ENCODE results near the gene CGN. TPM values are rescaled to one million over a fixed set of nuclear protein-coding genes. Genes with fewer than 3 reads are reported as not detected.

CGN gene, protein sequence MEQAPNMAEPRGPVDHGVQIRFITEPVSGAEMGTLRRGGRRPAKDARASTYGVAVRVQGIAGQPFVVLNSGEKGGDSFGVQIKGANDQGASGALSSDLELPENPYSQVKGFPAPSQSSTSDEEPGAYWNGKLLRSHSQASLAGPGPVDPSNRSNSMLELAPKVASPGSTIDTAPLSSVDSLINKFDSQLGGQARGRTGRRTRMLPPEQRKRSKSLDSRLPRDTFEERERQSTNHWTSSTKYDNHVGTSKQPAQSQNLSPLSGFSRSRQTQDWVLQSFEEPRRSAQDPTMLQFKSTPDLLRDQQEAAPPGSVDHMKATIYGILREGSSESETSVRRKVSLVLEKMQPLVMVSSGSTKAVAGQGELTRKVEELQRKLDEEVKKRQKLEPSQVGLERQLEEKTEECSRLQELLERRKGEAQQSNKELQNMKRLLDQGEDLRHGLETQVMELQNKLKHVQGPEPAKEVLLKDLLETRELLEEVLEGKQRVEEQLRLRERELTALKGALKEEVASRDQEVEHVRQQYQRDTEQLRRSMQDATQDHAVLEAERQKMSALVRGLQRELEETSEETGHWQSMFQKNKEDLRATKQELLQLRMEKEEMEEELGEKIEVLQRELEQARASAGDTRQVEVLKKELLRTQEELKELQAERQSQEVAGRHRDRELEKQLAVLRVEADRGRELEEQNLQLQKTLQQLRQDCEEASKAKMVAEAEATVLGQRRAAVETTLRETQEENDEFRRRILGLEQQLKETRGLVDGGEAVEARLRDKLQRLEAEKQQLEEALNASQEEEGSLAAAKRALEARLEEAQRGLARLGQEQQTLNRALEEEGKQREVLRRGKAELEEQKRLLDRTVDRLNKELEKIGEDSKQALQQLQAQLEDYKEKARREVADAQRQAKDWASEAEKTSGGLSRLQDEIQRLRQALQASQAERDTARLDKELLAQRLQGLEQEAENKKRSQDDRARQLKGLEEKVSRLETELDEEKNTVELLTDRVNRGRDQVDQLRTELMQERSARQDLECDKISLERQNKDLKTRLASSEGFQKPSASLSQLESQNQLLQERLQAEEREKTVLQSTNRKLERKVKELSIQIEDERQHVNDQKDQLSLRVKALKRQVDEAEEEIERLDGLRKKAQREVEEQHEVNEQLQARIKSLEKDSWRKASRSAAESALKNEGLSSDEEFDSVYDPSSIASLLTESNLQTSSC
- total RNA-seq = 0.13 TPM in 1 of 2 replicates, not detected in the other

GRCh38 chr1:151510957-151511635, at the start of gene CGN:
TSS of gene CGN (plus strand) at chr1:151511387. CDS start at chr1:151518520, 7,133 bp downstream.

GRCh38 chr1:151540021-151540981, 29.1 kb downstream of the CGN start, which contains the start of gene TUFT1:
TSS of gene TUFT1 (plus strand) at chr1:151540309. CDS start at chr1:151540367, 58 bp downstream.

Other genes with a start within 250 kb of the CGN start
- 11.2 and 12.5 TPM in 2 replicates for gene ZNF687, start 229.1 kb upstream of the CGN start, total RNA-seq
- 49.5 and 56.3 TPM in 2 replicates for gene PI4KB, start 184.0 kb upstream of the CGN start, total RNA-seq
- gene RFX5, start 164.1 kb upstream of the CGN start, total RNA-seq = 29.0 and 31.7 TPM in 2 replicates
- 27.1 and 59.5 TPM in 2 replicates for gene SELENBP1, start 138.7 kb upstream of the CGN start, total RNA-seq
- 233 and 243 TPM in 2 replicates for gene PSMB4, start 111.8 kb upstream of the CGN start, total RNA-seq
- 27.8 and 37.4 TPM in 2 replicates for gene POGZ, start 51.9 kb upstream of the CGN start, total RNA-seq
- 3.5 and 10.5 TPM in 2 replicates for gene TUFT1, start 28.9 kb downstream of the CGN start, total RNA-seq
- gene SNX27, start 100.7 kb downstream of the CGN start, total RNA-seq = 31.5 and 36.0 TPM in 2 replicates
- not detected in 2 replicates for gene CELF3, start 205.4 kb downstream of the CGN start, total RNA-seq
- not detected in 2 replicates for gene RIIAD1, start 210.1 kb downstream of the CGN start, total RNA-seq